Measurements from ENCODE around the gene RRM2. TPM values are rescaled to one million over a fixed set of nuclear protein-coding genes. Genes with fewer than 3 reads are reported as not detected.
"Not testable (repeated sequence)": the region's sequence is repeated elsewhere in the genome, so short reads cannot be mapped to it uniquely, and the experiment has no call there.

Gene RRM2
- polyA plus RNA-seq, 6 donors from 2014 or later: 0.15 to 0.24 TPM; not detected in 4

- peaks cover 0 to 11% (median 6%) of the 10 kb centered on the region in 3 donors for H3K4me1 Mint-ChIP-seq
- peaks cover 45 to 47% (median 46%) of the 10 kb centered on the region in 3 donors for H3K27me3 Mint-ChIP-seq
- peaks cover 0 to 4% of the 10 kb centered on the region in 2 donors for H3K36me3 Mint-ChIP-seq
- H3K4me3 Mint-ChIP-seq: no peak overlapping the region
- H3K27ac Mint-ChIP-seq: no peak overlapping the region
- ATAC-seq (ENCODE audit: low read depth in 2 of 2) (no peak), DNase-seq (no peak)
- H3K9me3 Mint-ChIP-seq: peaks cover 0 to 11% (median 6%) of the 10 kb centered on the region in 7 donors
Observed at GRCh38 chr2:10096641-10097040, 25.9 kb upstream of the RRM2 start.

- H3K4me1 Mint-ChIP-seq: peaks cover 0 to 12% (median 6%) of the 10 kb centered on the region in 3 donors
- no peak overlapping the region for H3K27ac Mint-ChIP-seq
- H3K4me3 Mint-ChIP-seq: no peak overlapping the region
- peaks cover 37 to 38% (median 37%) of the 10 kb centered on the region in 3 donors for H3K27me3 Mint-ChIP-seq
- H3K36me3 Mint-ChIP-seq: peaks cover 0 to 2% of the 10 kb centered on the region in 2 donors
- DNase-seq: no peak
- peak; percentile 55 to 67 for ATAC-seq (ENCODE audit: low read depth in 2 of 2)
- H3K9me3 Mint-ChIP-seq: peaks cover 0 to 3% (median 1%) of the 10 kb centered on the region in 7 donors
Observed at GRCh38 chr2:10097352-10098148, 25.0 kb upstream of the RRM2 start.

GRCh38 chr2:10101491-10101890, 21.0 kb upstream of the RRM2 start:
- DNase-seq (no peak), ATAC-seq (ENCODE audit: low read depth in 2 of 2) (no peak)
- Mint-ChIP-seq H3K27me3 (peaks cover 10 to 13% (median 11%) of the 10 kb centered on the region in 3 donors), H3K4me1 (peaks cover 0 to 12% (median 6%) of the 10 kb centered on the region in 3 donors), H3K36me3 (peaks cover under 1% of the 10 kb centered on the region in 2 donors), H3K4me3 (no peak overlapping the region), H3K9me3 (peaks cover 0 to 7% (median 2%) of the 10 kb centered on the region in 7 donors), H3K27ac (no peak overlapping the region)

- H3K4me1 Mint-ChIP-seq: peaks cover 0 to 6% (median 0%) of the 10 kb centered on the region in 3 donors
- peak overlapping the region in 1 of 8 donors; percentile 19 for H3K4me3 Mint-ChIP-seq
- ATAC-seq (ENCODE audit: low read depth in 2 of 2) (no peak), DNase-seq (no peak)
- peaks cover 8 to 9% of the 10 kb centered on the region in 2 donors for H3K36me3 Mint-ChIP-seq
- H3K27me3 Mint-ChIP-seq: peaks cover 2 to 6% (median 3%) of the 10 kb centered on the region in 3 donors
- H3K9me3 Mint-ChIP-seq: peaks cover 0 to 12% (median 9%) of the 10 kb centered on the region in 7 donors
- H3K27ac Mint-ChIP-seq: no peak overlapping the region
Observed at GRCh38 chr2:10103179-10103578, 19.4 kb upstream of the RRM2 start.

GRCh38 chr2:10104906-10105305, 17.6 kb upstream of the RRM2 start:
- not testable (repeated sequence) for H3K4me3 Mint-ChIP-seq; H3K4me1 Mint-ChIP-seq; ATAC-seq (ENCODE audit: low read depth in 2 of 2); H3K27ac Mint-ChIP-seq; DNase-seq; H3K36me3 Mint-ChIP-seq; H3K27me3 Mint-ChIP-seq
- H3K9me3 Mint-ChIP-seq: peaks cover 0 to 12% (median 9%) of the 10 kb centered on the region in 7 donors

- DNase-seq: no peak
- H3K9me3 Mint-ChIP-seq: peaks cover 0 to 12% (median 9%) of the 10 kb centered on the region in 7 donors
- no peak for ATAC-seq (ENCODE audit: low read depth in 2 of 2)
Observed at GRCh38 chr2:10109311-10109710, 13.2 kb upstream of the RRM2 start.

GRCh38 chr2:10119027-10119325, 3.6 kb upstream of the RRM2 start:
- Mint-ChIP-seq H3K36me3 (no peaks in the 10 kb centered on the region), H3K27me3 (peaks cover 8 to 12% (median 10%) of the 10 kb centered on the region in 3 donors), H3K4me3 (peak overlapping the region in 5 of 8 donors; percentile 4 to 90 (median 18)), H3K9me3 (no peaks in the 10 kb centered on the region), H3K4me1 (peaks cover 14 to 28% (median 22%) of the 10 kb centered on the region in 3 donors), H3K27ac (no peak overlapping the region)
- no peak for ATAC-seq (ENCODE audit: low read depth in 2 of 2)
- no peak for DNase-seq

More at GRCh38 chr2:10109311-10109710, 13.2 kb upstream of the RRM2 start:
- Mint-ChIP-seq H3K27me3 (peaks cover 0 to 6% (median 0%) of the 10 kb centered on the region in 3 donors), H3K36me3 (peaks cover 8 to 9% of the 10 kb centered on the region in 2 donors), H3K4me1 (no peaks in the 10 kb centered on the region), H3K27ac (peak overlapping the region in 1 of 6 donors; percentile 31), H3K4me3 (no peak overlapping the region)

DNA sequence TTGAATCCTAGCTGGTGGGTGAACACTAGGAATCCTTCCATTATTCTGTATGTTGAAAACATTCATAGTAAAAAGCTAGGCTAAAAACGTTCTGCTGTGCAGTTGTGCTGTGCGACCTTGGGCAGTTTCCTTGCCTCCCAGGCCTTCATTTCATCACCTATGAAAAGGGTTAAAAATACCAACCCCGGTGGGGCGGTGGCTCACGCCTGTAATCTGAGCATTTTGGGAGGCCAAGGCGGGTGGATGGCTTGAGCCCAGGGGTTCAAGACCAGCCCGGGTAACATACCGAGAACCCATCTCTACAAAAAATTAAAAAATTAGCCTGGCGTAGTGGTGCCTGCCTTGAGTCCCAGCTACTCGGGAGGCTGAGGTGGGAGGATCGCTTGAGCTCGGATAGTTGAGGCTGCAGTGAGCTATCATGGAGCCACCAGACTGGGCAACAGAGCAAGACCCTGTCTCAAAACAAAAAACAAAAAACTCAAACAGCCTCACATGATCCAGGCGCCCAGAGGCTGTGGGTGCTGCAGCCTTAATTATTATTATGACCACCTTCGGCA, 2.9 kb upstream of the RRM2 start:
- no peaks in the 10 kb centered on the region for H3K9me3 Mint-ChIP-seq
- DNase-seq (no peak), ATAC-seq (ENCODE audit: low read depth in 2 of 2) (no peak)
- no peaks in the 10 kb centered on the region for H3K36me3 Mint-ChIP-seq
- peak overlapping the region in 4 of 6 donors; percentile 83 to 98 (median 95) for H3K27ac Mint-ChIP-seq
- peaks cover 14 to 32% (median 22%) of the 10 kb centered on the region in 3 donors for H3K4me1 Mint-ChIP-seq
- H3K4me3 Mint-ChIP-seq: peak overlapping the region; percentile 90 to 99 (median 96)
- H3K27me3 Mint-ChIP-seq: peaks cover 8 to 16% (median 10%) of the 10 kb centered on the region in 3 donors

DNA sequence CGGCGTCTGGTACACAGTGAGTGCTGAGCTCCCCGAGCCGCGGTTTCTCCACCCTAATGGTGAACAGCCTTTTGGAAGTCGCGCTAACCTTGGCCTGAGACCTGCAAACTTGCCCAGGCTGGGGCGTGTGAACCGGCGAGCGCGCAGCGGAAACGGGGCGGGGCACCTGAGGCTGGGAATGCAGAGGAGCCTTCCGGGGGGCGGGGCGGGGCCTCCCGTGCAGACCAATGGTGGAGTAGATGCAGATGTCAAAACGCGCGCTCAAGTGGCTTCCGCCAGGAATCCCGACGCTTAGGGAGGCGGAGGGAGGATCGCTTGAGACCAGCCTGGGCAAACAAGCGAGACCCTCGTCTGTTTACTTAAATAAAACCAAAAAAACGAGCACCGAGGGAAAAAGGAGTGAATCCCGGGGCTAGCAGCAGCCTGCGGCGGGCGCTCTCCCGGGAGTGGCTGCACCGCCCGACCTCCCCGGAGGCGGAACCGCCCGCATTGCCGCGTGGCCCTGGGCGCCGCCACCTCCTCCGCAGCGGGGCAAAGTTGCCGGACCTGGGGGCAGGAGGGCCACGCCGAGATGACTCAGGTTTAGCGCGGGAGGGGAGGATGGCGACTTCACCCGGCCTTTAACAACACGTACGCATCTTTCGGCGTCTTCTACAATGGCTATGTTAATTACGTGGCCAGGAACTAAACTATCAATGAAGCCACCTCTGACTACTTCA, 2.2 kb upstream of the RRM2 start:
- peak; percentile 82 to 83 for ATAC-seq (ENCODE audit: low read depth in 2 of 2)
- Mint-ChIP-seq H3K27ac (peak overlapping the region; percentile 33 to 98 (median 95)), H3K27me3 (peaks cover 8 to 16% (median 13%) of the 10 kb centered on the region in 3 donors), H3K4me3 (peak overlapping the region; percentile 90 to 99 (median 96)), H3K4me1 (peaks cover 14 to 32% (median 22%) of the 10 kb centered on the region in 3 donors), H3K36me3 (no peaks in the 10 kb centered on the region), H3K9me3 (no peaks in the 10 kb centered on the region)
- peak; percentile 87 for DNase-seq

DNA sequence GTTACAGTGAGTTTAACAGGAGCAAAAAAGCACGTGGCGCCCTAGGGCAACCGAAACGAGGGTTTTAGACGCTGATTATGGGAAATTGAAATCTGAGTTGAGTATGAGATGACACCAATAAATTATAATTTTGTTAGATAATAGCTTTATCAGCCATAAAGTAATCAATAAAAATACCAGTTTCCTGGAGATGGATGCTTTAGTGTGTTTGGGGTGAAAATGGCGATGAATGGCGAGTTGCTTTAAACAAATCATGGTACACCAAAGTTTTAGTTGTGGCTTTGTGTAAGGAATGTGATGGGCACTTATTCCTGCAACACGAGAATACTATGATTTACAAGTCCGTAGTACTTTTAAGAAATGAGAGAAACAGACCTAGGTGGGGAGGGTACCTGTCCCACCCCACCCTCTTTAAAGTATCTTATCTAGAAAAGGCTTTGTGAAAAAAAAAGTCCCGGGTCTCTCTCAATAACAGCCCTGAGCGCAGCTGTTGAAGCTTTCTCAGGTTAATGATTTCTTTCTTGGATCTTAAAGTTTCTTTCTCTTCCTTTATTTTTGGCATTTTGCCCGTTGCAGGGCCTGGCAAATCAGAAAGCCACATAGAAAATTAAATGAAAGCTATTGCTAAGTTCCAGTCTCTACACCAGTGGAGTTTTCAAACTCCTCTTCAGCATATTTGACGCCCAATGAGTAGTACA, 1.5 kb upstream of the RRM2 start:
- DNase-seq: no peak
- peaks cover 14 to 32% (median 22%) of the 10 kb centered on the region in 3 donors for H3K4me1 Mint-ChIP-seq

DNA sequence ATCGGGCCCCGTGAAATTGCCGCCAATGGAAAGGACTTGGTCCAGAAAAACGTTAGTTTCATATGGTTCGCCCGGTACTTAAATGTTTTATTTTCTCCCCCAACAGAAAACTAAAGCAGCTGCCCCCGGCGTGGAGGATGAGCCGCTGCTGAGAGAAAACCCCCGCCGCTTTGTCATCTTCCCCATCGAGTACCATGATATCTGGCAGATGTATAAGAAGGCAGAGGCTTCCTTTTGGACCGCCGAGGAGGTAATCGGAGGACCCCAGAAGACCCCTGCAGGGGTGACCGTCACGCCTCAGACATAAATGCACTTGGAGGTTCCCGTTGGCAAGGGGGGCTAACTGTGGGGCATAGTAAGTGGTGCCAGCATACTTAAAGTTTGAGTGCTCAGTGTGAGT, 742 bp downstream of the RRM2 start:
- peaks cover 14 to 32% (median 22%) of the 10 kb centered on the region in 3 donors for H3K4me1 Mint-ChIP-seq
- peak overlapping the region in 1 of 6 donors; percentile 41 for H3K27ac Mint-ChIP-seq
- H3K27me3 Mint-ChIP-seq: peaks cover 8 to 16% (median 16%) of the 10 kb centered on the region in 3 donors
- ATAC-seq (ENCODE audit: low read depth in 2 of 2) (no peak), DNase-seq (no peak)
- H3K4me3 Mint-ChIP-seq: peak overlapping the region; percentile 56 to 90 (median 82)
- no peaks in the 10 kb centered on the region for H3K9me3 Mint-ChIP-seq
- no peaks in the 10 kb centered on the region for H3K36me3 Mint-ChIP-seq

More for the DNA sequence above, 1.5 kb upstream of the RRM2 start:
- Mint-ChIP-seq H3K27me3 (peaks cover 8 to 16% (median 16%) of the 10 kb centered on the region in 3 donors), H3K36me3 (no peaks in the 10 kb centered on the region), H3K9me3 (no peaks in the 10 kb centered on the region), H3K4me3 (peak overlapping the region; percentile 85 to 99 (median 95)), H3K27ac (peak overlapping the region in 3 of 6 donors; percentile 4 to 83 (median 37))
- ATAC-seq (ENCODE audit: low read depth in 2 of 2): no peak

GRCh38 chr2:10124538-10125045, 2.1 kb downstream of the RRM2 start:
- Mint-ChIP-seq H3K36me3 (no peaks in the 10 kb centered on the region), H3K27me3 (peaks cover 8 to 16% (median 16%) of the 10 kb centered on the region in 3 donors), H3K4me1 (peaks cover 14 to 31% (median 22%) of the 10 kb centered on the region in 3 donors), H3K27ac (no peak overlapping the region), H3K9me3 (no peaks in the 10 kb centered on the region), H3K4me3 (peak overlapping the region in 3 of 8 donors; percentile 25 to 90 (median 80))
- DNase-seq (peak; percentile 62), ATAC-seq (ENCODE audit: low read depth in 2 of 2) (no peak)
